Measurements from ENCODE around the gene BRF1.

GRCh38 chr14:105335735-105336476, 35.1 kb upstream of the BRF1 start:
- TF ChIP-seq, protein P1, sequence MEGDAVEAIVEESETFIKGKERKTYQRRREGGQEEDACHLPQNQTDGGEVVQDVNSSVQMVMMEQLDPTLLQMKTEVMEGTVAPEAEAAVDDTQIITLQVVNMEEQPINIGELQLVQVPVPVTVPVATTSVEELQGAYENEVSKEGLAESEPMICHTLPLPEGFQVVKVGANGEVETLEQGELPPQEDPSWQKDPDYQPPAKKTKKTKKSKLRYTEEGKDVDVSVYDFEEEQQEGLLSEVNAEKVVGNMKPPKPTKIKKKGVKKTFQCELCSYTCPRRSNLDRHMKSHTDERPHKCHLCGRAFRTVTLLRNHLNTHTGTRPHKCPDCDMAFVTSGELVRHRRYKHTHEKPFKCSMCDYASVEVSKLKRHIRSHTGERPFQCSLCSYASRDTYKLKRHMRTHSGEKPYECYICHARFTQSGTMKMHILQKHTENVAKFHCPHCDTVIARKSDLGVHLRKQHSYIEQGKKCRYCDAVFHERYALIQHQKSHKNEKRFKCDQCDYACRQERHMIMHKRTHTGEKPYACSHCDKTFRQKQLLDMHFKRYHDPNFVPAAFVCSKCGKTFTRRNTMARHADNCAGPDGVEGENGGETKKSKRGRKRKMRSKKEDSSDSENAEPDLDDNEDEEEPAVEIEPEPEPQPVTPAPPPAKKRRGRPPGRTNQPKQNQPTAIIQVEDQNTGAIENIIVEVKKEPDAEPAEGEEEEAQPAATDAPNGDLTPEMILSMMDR (IDR thresholded peaks at IDR 0.05), result no peak
- no peak for TF ChIP-seq EP300 (IDR thresholded peaks at IDR 0.05)
- no peak for TF ChIP-seq POLR2A (IDR thresholded peaks at IDR 0.05)

Data from ovary (tissue), 3 donors.